Breast epithelium (tissue), 4 donors: Measurements from ENCODE around the gene SMG7. TPM values are rescaled to one million over a fixed set of nuclear protein-coding genes. Genes with fewer than 3 reads are reported as not detected.

Source experiments
- DNase-seq, 2 donors: peaks; one replicate each; pipeline ENCODE4 v3.0.0-alpha.2; 2019; ENCODE audit warnings: low spot score in 2 of 2
- H3K27ac ChIP-seq, 2 donors: fragments of 200-600 bp; sonication (generic) in 1 of 2; one replicate each; pipeline ENCODE4 v1.5.1; 2016 to 2019; ENCODE audit warnings: mild to moderate bottlenecking in 1 of 2
- H3K27me3 ChIP-seq, 2 donors: fragments of 200-600 bp; sonication (generic) in 1 of 2; one replicate each; pipeline versions ENCODE4 v1.5.1 to v1.6.0; 2017 to 2019; ENCODE audit warnings: control low read depth in 1 of 2, mild to moderate bottlenecking in 1 of 2
- H3K36me3 ChIP-seq: fragments of 200-600 bp; one replicate; pipeline ENCODE4 v1.5.1; 2019
- H3K4me1 ChIP-seq, 2 donors: fragments of 200-600 bp; sonication (generic); one replicate each; pipeline ENCODE4 v1.5.1; 2016 to 2019; ENCODE audit warnings: control low read depth in 1 of 2
- H3K4me3 ChIP-seq, 3 donors: fragments of 200-600 bp; sonication (generic); 1 replicate in 2 of 3; 2 replicates in 1 of 3; pipeline ENCODE4 v1.5.1; 2016 to 2019; ENCODE audit warnings: mild to moderate bottlenecking in 3 of 3, moderate library complexity in 2 of 3
- H3K9me3 ChIP-seq, 2 donors: fragments of 200-600 bp; sonication (generic) in 1 of 2; one replicate each; pipeline ENCODE4 v1.5.1; 2016 to 2019; ENCODE audit warnings: control low read depth in 1 of 2
- CTCF ChIP-seq, 3 donors: fragments of 450-650 bp; IDR thresholded peaks; one replicate each; pipeline ENCODE4 v1.5.1; 2016 to 2017; ENCODE audit warnings: antibody characterized with exemption in 3 of 3, mild to moderate bottlenecking in 3 of 3, moderate library complexity in 3 of 3
- POLR2A ChIP-seq: fragments of 450-650 bp; IDR thresholded peaks from one replicate; pipeline ENCODE4 v1.6.1; 2016; ENCODE audit warnings: antibody characterized with exemption, mild to moderate bottlenecking, moderate library complexity
- POLR2AphosphoS5 ChIP-seq, 3 donors: sonication (generic); formaldehyde crosslinking; IDR thresholded peaks; one replicate each; pipeline ENCODE4 v1.6.1; 2017; ENCODE audit warnings: antibody characterized with exemption in 3 of 3
- intact Hi-C: fragments of 100-400 bp; cut with DNase I; formaldehyde crosslinking; loops from one replicate; pipeline ENCODE4 v1.15.1; 2023; ENCODE audit warnings: low total_unique reads
- total RNA-seq, 3 donors: library from RNA; depleted of rRNA; stranded (reverse); fragments of >200 nt; gene quantifications; one replicate each; pipeline ENCODE4 v1.1.0, GENCODE V29; 2016

The SMG7 gene
- total RNA-seq, 3 donors from 2014 or later = 34.6 to 46.5 (median 43.3) TPM

- H3K4me1 ChIP-seq = no peaks in the 10 kb centered on the region
- TF ChIP-seq CTCF (IDR thresholded peaks at IDR 0.05) = no peak
- no peak for TF ChIP-seq POLR2A
- TF ChIP-seq POLR2AphosphoS5 (IDR thresholded peaks at IDR 0.05) = no peak
- intact Hi-C loops = no loop called here
- H3K36me3 ChIP-seq = no peaks in the 10 kb centered on the region
- DNase-seq = no peak
- no peak overlapping the region for H3K27ac ChIP-seq
- H3K9me3 ChIP-seq = no peaks in the 10 kb centered on the region
- peak overlapping the region in 1 of 3 donors; percentile 24 for H3K4me3 ChIP-seq
- no peaks in the 10 kb centered on the region for H3K27me3 ChIP-seq
Observed at GRCh38 chr1:183589384-183589783, 117.1 kb downstream of the SMG7 start.

- intact Hi-C loops = no loop called here
- Histone ChIP-seq H3K9me3 (no peaks in the 10 kb centered on the region), H3K4me3 (peak overlapping the region in 2 of 3 donors; percentile 11 to 24), H3K36me3 (no peaks in the 10 kb centered on the region), H3K27ac (no peak overlapping the region), H3K27me3 (no peaks in the 10 kb centered on the region), H3K4me1 (no peaks in the 10 kb centered on the region)
- no peak for TF ChIP-seq CTCF (IDR thresholded peaks at IDR 0.05)
- TF ChIP-seq POLR2A = no peak
- TF ChIP-seq POLR2AphosphoS5 (IDR thresholded peaks at IDR 0.05) = no peak
- DNase-seq = no peak
Observed at GRCh38 chr1:183589874-183590243, 117.6 kb downstream of the SMG7 start.

GRCh38 chr1:183590244-183591191 lies 118.2 kb downstream of the SMG7 start, which contains the start of gene NCF2:
Gene NCF2 (minus strand): TSS chr1:183590459. CDS start chr1:183590329, 130 bp downstream.
- Histone ChIP-seq H3K9me3 (no peaks in the 10 kb centered on the region), H3K36me3 (no peaks in the 10 kb centered on the region), H3K4me1 (no peaks in the 10 kb centered on the region), H3K27me3 (no peaks in the 10 kb centered on the region), H3K27ac (no peak within 1 kb of the TSS), H3K4me3 (peak within 1 kb of the TSS in 2 of 3 donors; percentile 11 to 24)
- no peak for DNase-seq
- intact Hi-C loops = no loop called here
- TF ChIP-seq CTCF (IDR thresholded peaks at IDR 0.05) (no peak), POLR2A (no peak), POLR2AphosphoS5 (IDR thresholded peaks at IDR 0.05) (no peak)

- no peaks in the 10 kb centered on the region for H3K36me3 ChIP-seq
- H3K9me3 ChIP-seq = no peaks in the 10 kb centered on the region
- no peak overlapping the region for H3K4me3 ChIP-seq
- H3K4me1 ChIP-seq = no peaks in the 10 kb centered on the region
- H3K27me3 ChIP-seq = no peaks in the 10 kb centered on the region
- intact Hi-C loops = no loop called here
- no peak for TF ChIP-seq CTCF (IDR thresholded peaks at IDR 0.05)
- no peak for TF ChIP-seq POLR2A
- no peak for TF ChIP-seq POLR2AphosphoS5 (IDR thresholded peaks at IDR 0.05)
- DNase-seq = no peak
- no peak overlapping the region for H3K27ac ChIP-seq
Observed at GRCh38 chr1:183592733-183593132, 120.4 kb downstream of the SMG7 start.

- Histone ChIP-seq H3K36me3 (no peaks in the 10 kb centered on the region), H3K4me3 (no peak overlapping the region), H3K9me3 (no peaks in the 10 kb centered on the region), H3K27me3 (no peaks in the 10 kb centered on the region), H3K27ac (no peak overlapping the region), H3K4me1 (no peaks in the 10 kb centered on the region)
- TF ChIP-seq POLR2A (no peak), POLR2AphosphoS5 (IDR thresholded peaks at IDR 0.05) (no peak), CTCF (IDR thresholded peaks at IDR 0.05) (no peak)
- no peak for DNase-seq
- intact Hi-C loops = no loop called here
Observed at GRCh38 chr1:183593356-183593755, 121.1 kb downstream of the SMG7 start.
